Effector memory CD4-positive, alpha-beta T cell (primary cell): ENCODE data around the gene ESPN.
"Not testable (repeated sequence)": the region's sequence is repeated elsewhere in the genome, so short reads cannot be mapped to it uniquely, and the experiment has no call there.

Experiments
- DNase-seq, 3 donors: peaks; one replicate each; pipeline ENCODE4 v3.0.0-alpha.2; 2020
- H3K27ac ChIP-seq: 2 replicates; pipeline ENCODE4 v1.7.0; 2013; ENCODE audit warnings: mild to moderate bottlenecking, low read length, moderate library complexity; ENCODE audit not compliant: insufficient read depth, poor library complexity, severe bottlenecking
- H3K27me3 ChIP-seq: replicated peaks from 2 replicates; pipeline ENCODE4 v1.7.0; 2013; ENCODE audit warnings: mild to moderate bottlenecking, low read length; ENCODE audit not compliant: insufficient read depth, control insufficient read depth, poor library complexity, severe bottlenecking
- H3K36me3 ChIP-seq: 2 replicates; pipeline ENCODE4 v1.7.0; 2013; ENCODE audit warnings: mild to moderate bottlenecking, low read length, moderate library complexity; ENCODE audit not compliant: control insufficient read depth, insufficient read depth
- H3K4me1 ChIP-seq: 2 replicates; pipeline ENCODE4 v1.7.0; 2013; ENCODE audit warnings: low read length, mild to moderate bottlenecking; ENCODE audit not compliant: control insufficient read depth, insufficient read depth, poor library complexity, severe bottlenecking
- H3K4me3 ChIP-seq: 2 replicates; pipeline ENCODE4 v1.7.0; 2013; ENCODE audit warnings: low read length, low read depth, mild to moderate bottlenecking; ENCODE audit not compliant: insufficient read depth, poor library complexity, severe bottlenecking
- H3K9me3 ChIP-seq: 2 replicates; pipeline ENCODE4 v1.7.0; 2013; ENCODE audit warnings: mild to moderate bottlenecking, low read length, moderate library complexity; ENCODE audit not compliant: control insufficient read depth

Gene ESPN

GRCh38 chr1:6489799-6490180, 65.2 kb downstream of the ESPN start:
- Histone ChIP-seq H3K9me3 (no peaks in the 10 kb centered on the region), H3K4me3 (peak overlapping the region; percentile 83), H3K27ac (peak overlapping the region; percentile 65), H3K4me1 (peaks cover 39% of the 10 kb centered on the region), H3K27me3 (peaks cover 17% of the 10 kb centered on the region), H3K36me3 (no peaks in the 10 kb centered on the region)
- DNase-seq = peak; percentile 55 to 66 (median 58)

- H3K9me3 ChIP-seq = no peaks in the 10 kb centered on the region
- peak overlapping the region; percentile 83 for H3K4me3 ChIP-seq
- H3K27ac ChIP-seq = peak overlapping the region; percentile 65
- H3K4me1 ChIP-seq = peaks cover 33% of the 10 kb centered on the region
- DNase-seq = peak in 1 of 3 donors; percentile 20
- H3K36me3 ChIP-seq = no peaks in the 10 kb centered on the region
- H3K27me3 ChIP-seq = peaks cover 12% of the 10 kb centered on the region
These were observed 65.9 kb downstream of the ESPN start for GRCh38 chr1:6490181-6491080.

DNA sequence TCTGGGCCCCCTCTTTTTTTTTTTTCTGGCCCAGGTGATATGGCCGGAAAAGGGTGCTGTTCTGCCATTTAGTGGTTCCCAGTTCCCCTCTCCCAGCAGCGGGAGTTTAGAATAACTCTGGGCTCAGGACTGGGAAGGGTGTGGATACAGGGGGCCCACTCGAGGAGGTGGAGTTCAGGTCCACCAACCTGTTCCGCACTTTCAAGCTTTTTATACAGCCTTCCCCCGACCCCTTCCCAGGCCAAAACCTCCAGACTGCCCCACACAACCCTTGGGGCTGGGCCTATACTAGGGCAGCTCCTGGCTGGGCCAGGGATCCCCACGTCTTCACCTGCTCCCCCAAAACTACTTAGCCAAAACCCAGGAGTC, 66.5 kb downstream of the ESPN start:
- Histone ChIP-seq H3K36me3 (no peaks in the 10 kb centered on the region), H3K4me1 (peaks cover 26% of the 10 kb centered on the region), H3K9me3 (no peaks in the 10 kb centered on the region), H3K27ac (peak overlapping the region; percentile 65), H3K4me3 (peak overlapping the region; percentile 83), H3K27me3 (peaks cover 6% of the 10 kb centered on the region)
- DNase-seq = no peak

- no peak for DNase-seq
- H3K9me3 ChIP-seq = no peaks in the 10 kb centered on the region
- H3K4me3 ChIP-seq = peak within 1 kb of the TSS; percentile 83
- peaks cover 1% of the 10 kb centered on the region for H3K27me3 ChIP-seq
- H3K27ac ChIP-seq = peak within 1 kb of the TSS; percentile 65
- peaks cover 22% of the 10 kb centered on the region for H3K4me1 ChIP-seq
- no peaks in the 10 kb centered on the region for H3K36me3 ChIP-seq
These were observed 66.9 kb downstream of the ESPN start, which contains the start of gene PLEKHG5 for GRCh38 chr1:6491480-6491962. Gene PLEKHG5 (minus strand): TSS chr1:6491667. CDS start chr1:6477571, 14,096 bp downstream.

DNA sequence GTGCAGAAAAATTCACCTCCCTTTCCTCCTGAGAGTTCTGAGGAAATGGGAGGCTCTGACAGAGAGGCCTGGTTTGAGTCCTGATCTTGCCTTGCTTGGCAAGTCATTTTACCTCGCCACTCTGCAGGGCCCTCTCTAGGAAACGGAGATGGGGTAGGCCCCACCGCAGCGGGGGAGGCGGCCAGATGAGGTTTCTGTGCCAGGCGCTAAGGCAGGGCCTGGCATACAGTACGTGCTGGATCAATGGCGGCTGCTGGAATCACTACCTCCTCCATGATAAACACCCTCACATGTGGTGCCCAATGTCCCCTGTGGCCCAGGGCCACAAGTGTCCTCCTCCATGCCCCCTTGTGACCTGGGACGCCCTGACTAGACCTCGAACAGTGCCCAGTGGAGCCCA, 67.4 kb downstream of the ESPN start:
- Histone ChIP-seq H3K4me3 (no peak overlapping the region), H3K36me3 (no peaks in the 10 kb centered on the region), H3K4me1 (peaks cover 25% of the 10 kb centered on the region), H3K9me3 (no peaks in the 10 kb centered on the region), H3K27ac (no peak overlapping the region), H3K27me3 (no peaks in the 10 kb centered on the region)
- DNase-seq = no peak

- not testable (repeated sequence) for DNase-seq, H3K4me3 ChIP-seq, H3K27ac ChIP-seq, H3K27me3 ChIP-seq, H3K36me3 ChIP-seq, H3K9me3 ChIP-seq
- H3K4me1 ChIP-seq = peaks cover 35% of the 10 kb centered on the region
These were observed 69.3 kb downstream of the ESPN start for GRCh38 chr1:6493834-6494223.

GRCh38 chr1:6494627-6495026, 70.1 kb downstream of the ESPN start:
- Histone ChIP-seq H3K4me1 (peaks cover 34% of the 10 kb centered on the region), H3K9me3 (no peaks in the 10 kb centered on the region), H3K4me3 (no peak overlapping the region), H3K36me3 (no peaks in the 10 kb centered on the region), H3K27ac (no peak overlapping the region), H3K27me3 (no peaks in the 10 kb centered on the region)
- DNase-seq = no peak

DNA sequence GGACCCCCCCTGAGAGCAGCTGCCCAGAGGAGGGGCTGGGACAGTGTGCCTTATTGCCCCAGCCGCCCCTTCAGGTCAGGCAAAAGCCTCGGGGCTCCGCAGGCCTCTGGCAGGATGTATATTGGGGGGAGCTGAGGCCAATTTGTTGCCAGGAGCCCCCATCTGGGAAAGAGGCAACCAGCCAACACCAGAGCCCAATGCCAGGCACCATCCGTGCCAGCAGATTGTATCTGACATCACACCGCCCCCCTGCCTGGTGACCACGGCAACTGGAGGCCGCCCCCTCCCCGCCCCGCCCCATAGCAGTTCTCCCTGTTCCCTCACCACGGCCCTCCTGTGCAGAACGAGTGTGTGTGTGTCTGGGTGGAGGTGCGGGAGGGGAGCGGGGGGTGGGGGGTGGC, 70.5 kb downstream of the ESPN start:
- H3K36me3 ChIP-seq = no peaks in the 10 kb centered on the region
- no peaks in the 10 kb centered on the region for H3K27me3 ChIP-seq
- H3K27ac ChIP-seq = no peak overlapping the region
- H3K4me3 ChIP-seq = no peak overlapping the region
- H3K4me1 ChIP-seq = peaks cover 30% of the 10 kb centered on the region
- H3K9me3 ChIP-seq = no peaks in the 10 kb centered on the region
- DNase-seq = no peak

GRCh38 chr1:6495540-6496364, 71.2 kb downstream of the ESPN start:
- H3K36me3 ChIP-seq = no peaks in the 10 kb centered on the region
- H3K4me3 ChIP-seq = no peak overlapping the region
- peaks cover 24% of the 10 kb centered on the region for H3K4me1 ChIP-seq
- no peak overlapping the region for H3K27ac ChIP-seq
- H3K27me3 ChIP-seq = no peaks in the 10 kb centered on the region
- H3K9me3 ChIP-seq = no peaks in the 10 kb centered on the region
- no peak for DNase-seq

DNA sequence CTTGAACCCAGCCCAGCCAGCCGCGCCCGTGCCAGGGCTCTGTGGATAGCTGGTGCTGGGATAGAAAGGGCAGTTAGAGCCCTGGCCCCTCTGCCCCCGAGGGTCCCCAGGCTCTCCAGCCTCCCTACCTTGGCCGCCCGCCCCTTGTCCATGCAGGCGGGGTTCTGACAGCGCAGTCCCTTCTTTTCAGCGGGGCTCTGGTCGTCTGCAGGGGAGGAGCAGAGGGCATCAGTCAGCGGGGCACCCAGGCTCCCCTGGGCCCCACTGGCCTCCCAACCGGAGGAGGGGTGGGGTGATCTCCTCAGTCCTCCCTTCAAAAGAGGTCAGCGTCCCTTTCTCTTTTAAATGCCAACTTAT, 71.8 kb downstream of the ESPN start:
- H3K4me3 ChIP-seq = no peak overlapping the region

More for the DNA sequence above, 71.8 kb downstream of the ESPN start:
- no peak for DNase-seq
- Histone ChIP-seq H3K9me3 (no peaks in the 10 kb centered on the region), H3K4me1 (peaks cover 18% of the 10 kb centered on the region), H3K27me3 (no peaks in the 10 kb centered on the region), H3K27ac (no peak overlapping the region), H3K36me3 (no peaks in the 10 kb centered on the region)
